ENCODE measurements around the gene PIK3CA.

The PIK3CA gene

GRCh38 chr3:179158336-179159039 lies 10.3 kb downstream of the PIK3CA start:
- DNase-seq = no peak

GRCh38 chr3:179163503-179163902 lies 15.3 kb downstream of the PIK3CA start:
- no peak for DNase-seq

GRCh38 chr3:179164857-179165256 lies 16.7 kb downstream of the PIK3CA start:
- DNase-seq = no peak

- DNase-seq = no peak
These were observed 18.5 kb downstream of the PIK3CA start for GRCh38 chr3:179166561-179167201.

- no peak for DNase-seq
These were observed 20.8 kb downstream of the PIK3CA start for GRCh38 chr3:179168918-179169317.

DNA sequence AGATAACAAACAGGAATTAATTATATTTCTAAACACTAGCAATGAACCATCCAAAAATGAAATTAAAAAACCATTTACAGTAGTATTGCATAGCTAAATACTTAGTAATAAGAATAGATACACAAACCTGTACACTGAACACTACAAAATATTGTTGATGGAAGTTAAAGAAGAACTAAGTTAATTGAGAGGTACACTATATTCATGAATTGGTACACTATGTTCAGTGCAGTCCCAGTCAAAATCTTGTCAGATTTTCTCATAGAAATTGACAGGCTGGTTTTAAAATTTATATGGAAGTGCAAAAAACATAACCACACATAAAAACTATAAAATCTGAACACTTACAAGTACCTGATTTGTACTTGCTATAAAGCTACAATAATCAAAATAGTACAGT lies 24.4 kb downstream of the PIK3CA start:
- no peak for DNase-seq

DNA sequence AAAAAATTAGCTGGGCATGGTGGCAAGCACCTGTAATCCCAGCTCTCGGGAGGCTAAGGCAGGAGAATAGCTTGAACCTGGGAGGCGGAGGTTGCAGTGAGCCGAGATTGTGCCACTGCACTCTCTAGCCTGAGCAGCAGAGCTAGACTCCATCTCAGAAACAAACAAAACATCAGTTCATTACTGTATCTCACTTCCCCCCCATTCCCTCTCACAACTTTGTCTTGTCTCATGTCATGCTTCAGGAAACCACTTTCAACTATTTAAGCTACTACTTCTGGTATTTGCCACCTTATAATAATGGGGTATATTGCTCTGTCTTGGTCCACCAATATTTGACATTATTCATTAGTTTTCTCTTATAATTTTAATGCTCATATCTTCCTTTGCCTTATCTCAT lies 26.2 kb downstream of the PIK3CA start:
- DNase-seq = no peak

GRCh38 chr3:179174898-179175297 lies 26.7 kb downstream of the PIK3CA start:
- no peak for DNase-seq

DNA sequence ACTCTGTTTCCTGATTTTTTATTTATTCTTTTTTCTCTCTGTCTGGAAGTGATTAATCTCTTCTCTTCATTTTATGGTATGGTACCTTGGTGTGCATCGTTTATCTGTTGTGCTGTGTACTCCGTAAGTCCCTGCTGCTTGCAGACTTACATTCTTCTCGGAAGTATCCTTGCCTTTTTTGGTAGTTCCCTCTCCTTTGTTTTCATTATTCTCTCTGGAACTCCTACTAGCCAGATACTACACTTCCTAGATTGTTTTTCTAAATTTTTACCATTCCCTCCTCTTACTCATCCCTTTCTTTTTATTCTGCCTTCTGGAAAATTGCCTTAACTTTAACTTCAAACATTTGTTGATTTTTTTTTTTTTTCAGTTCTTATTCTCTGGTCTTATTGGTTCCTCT lies 27.2 kb downstream of the PIK3CA start:
- DNase-seq = no peak

GRCh38 chr3:179177611-179178010 lies 29.5 kb downstream of the PIK3CA start:
- DNase-seq = no peak

DNA sequence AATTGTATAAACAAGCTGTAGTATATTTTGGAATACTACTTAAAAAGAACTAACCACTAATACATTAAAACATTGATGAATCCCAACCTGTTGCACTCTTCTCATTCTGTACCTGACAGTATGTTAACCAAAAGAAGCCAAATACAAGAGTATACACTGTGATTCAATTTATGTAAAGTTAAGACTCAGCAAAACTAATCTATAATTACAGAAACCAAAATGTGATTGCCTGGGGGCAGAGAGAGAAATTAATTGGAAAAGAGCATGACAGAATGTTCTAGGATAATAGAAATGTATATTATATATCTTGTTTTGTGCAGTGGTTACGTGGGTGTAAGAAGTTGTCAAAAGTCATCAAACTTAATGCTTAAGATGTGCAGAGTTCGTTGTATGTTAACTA lies 31.1 kb downstream of the PIK3CA start:
- no peak for DNase-seq

GRCh38 chr3:179179979-179180759 lies 32.0 kb downstream of the PIK3CA start:
- DNase-seq = no peak

GRCh38 chr3:179181021-179181472 lies 32.9 kb downstream of the PIK3CA start:
- DNase-seq = no peak

DNA sequence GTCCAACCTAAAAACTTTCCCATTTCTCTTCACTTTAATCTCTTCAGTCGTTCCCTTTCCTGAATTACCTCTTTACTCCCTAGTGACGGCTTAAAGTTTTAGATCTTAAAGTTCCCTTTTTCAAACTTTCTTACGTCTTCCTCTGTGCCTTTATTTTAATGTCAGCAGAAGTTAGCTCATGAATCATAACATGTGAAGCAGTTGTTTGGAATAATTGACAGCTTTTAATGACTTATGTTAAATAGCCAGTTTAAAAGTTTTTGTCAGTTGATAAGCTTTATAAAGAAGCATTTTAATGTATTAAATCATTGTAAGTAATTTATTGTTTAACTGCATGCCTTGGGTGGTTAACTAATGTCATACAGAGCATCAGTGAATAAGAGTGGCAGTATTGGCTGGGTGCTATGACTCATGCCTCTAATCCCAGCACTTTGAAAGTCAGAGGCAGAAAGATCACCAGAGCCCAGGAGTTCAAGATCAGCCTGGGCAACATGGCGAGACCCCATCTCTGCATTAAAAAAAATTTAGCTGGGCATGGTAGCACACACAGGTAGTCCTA lies 33.9 kb downstream of the PIK3CA start:
- peak in 1 of 2 experiments; percentile 9 for DNase-seq

DNA sequence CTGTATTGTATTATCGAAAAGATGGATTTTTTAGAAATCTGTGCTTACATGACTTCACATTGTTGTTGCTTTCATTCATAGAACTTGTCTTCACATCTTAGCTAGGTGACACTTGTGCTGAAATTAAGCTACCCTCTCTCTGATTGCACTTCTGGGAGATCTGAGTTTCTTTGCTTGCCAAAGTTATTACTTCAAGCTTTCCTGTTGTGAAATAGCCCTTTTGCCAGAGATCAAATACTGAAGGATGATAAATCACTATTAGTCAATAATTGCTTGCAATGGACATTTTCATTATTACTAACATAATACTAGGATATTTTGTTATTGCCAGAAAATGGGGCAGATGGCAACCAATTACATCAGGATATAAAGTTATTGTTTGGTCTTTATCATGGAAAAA lies 34.7 kb downstream of the PIK3CA start:
- no peak for DNase-seq

DNA sequence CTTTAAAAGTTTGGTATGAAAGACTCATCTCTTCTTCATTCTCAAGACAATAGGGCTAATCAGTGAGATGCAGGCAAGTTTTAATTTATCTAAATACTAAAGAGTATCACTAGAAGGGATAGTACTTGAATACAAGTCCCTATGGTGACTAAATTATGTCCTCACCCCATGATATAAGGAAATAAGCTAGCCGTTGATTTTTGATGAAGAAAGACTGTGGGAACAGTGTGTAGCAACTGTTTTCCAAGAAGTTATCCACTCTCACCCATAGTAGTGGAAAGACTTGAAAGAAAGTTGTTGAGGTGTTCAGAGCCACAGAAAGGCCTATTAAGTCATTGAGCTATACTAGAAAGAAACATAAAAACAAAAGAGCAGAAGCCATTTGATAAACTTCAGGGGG lies 36.7 kb downstream of the PIK3CA start:
- no peak for DNase-seq

DNA sequence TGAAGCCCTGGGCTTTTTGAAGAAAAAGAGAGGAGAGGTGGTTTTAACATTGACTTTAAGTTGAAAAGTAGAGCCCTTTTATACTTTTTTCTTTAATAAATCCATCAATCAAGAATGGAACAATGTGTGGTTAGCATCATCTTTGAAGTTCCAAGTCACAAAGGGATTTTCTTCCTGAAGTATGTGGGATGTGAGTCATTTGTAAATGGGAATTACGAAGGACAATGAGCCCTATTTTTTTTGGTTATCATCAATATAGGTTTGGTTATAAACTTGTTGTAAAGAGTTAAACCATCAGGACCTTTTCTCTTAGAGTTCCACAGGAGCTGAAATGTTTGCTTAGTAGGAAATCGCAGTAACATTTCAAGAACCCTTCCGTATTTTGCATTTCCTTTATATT lies 38.3 kb downstream of the PIK3CA start:
- DNase-seq = no peak

GRCh38 chr3:179189759-179190158 lies 41.6 kb downstream of the PIK3CA start:
- no peak for DNase-seq

DNA sequence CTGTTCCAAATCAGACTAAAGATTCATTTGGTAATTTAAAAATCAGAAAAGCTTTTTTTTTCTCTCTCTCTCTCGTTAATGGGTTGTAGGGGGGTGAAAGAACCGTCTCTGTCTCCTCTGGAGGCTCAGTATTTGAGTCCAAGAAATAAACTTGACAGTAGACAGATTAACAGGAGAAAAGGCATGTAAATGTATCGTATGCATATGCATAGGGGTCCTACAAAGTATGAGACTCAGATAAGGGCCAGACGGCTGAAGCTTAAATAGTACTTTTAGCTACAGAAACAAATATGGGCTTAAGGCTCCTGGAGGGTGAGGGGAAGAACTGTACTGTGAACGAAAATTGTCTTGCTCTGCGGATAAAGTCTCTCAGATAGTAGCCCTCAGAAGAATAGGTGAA lies 42.4 kb downstream of the PIK3CA start:
- DNase-seq = no peak

- DNase-seq = no peak
These were observed 44.4 kb downstream of the PIK3CA start for GRCh38 chr3:179192542-179192941.

DNA sequence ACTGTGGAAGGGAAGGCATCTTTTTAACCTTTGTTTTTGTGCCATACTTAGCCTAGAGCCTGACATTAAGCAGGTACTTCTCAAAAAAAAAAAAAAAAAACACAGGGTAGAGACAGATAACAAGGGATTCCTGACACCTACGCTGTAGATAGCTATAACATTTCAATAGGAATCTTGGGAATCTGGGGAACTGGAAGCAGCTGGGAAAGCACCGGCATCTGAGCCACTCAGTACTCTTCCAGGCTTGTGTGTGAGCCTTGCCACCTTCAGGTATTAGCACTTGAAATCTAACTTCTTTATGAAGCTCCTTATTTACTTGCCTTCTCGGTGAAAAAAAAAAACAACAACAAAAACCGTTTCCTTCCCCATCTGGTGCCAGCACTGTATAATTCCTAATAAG lies 46.8 kb downstream of the PIK3CA start:
- no peak for DNase-seq

GRCh38 chr3:179196098-179196497 lies 47.9 kb downstream of the PIK3CA start:
- DNase-seq = no peak

DNA sequence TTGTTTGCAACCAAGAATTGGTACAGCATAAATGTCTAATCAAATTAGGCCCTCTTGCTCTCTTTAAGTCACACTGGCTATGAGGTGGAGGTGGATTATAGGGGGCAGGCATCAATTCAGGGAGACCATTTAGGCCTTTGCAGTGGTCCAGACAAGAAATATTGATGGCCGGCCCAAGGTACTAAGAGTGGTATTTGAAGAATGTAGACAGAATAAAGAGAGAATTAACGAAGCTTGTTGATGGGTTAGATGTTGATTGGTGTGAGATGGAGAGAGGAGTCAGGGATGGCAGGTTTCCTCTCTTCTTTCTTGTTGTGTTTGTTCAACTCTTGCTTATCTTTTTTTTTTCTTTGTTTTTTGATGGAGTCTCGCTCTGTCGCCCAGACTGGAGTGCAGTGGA lies 48.5 kb downstream of the PIK3CA start:
- no peak for DNase-seq

GRCh38 chr3:179200790-179201189 lies 52.6 kb downstream of the PIK3CA start:
- no peak for DNase-seq
